Measurements from ENCODE around the gene HBS1L. TPM values are rescaled to one million over a fixed set of nuclear protein-coding genes. Genes with fewer than 3 reads are reported as not detected.

Gene HBS1L
- total RNA-seq, 2 experiments from 2014 or later, result 71.5 to 74.7 TPM

DNA sequence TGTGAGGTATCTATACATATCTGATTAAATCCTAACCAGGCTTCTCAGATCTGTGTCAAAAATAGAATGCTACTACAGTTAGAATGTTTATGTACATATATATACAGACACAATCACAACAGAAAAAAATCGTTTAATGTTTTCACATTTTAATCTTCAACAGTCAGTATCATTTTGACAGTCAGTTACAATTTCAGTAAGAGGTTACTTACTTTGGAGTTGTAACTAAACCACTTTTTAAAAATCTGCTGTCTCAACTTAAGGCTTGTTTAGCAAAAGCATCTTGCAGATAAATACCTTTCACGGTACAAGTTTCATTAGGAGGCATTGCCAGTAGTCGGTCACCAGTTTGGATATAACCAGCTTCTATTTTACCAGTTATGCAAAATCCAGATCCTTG is 72.5 kb downstream of the HBS1L start:
- Mint-ChIP-seq H3K36me3 (ENCODE audit: low read depth) (peaks cover 60% of the 10 kb centered on the region), H3K27me3 (no peaks in the 10 kb centered on the region), H3K27ac (no peak overlapping the region), H3K9me3 (no peaks in the 10 kb centered on the region), H3K4me1 (peaks cover 52% of the 10 kb centered on the region), H3K4me3 (no peak overlapping the region)
- DNase-seq, result no peak
- ChIA-PET CTCF (interaction anchor here (0.7 kb wide), 2 partner anchors 15 to 141 kb away, joined by 3 read pairs; no protein-coding TSS in a partner anchor), POLR2A (no interaction called here)

GRCh38 chr6:134980846-134981245 is 73.8 kb downstream of the HBS1L start:
- peaks cover 5% of the 10 kb centered on the region for H3K9me3 Mint-ChIP-seq
- no peaks in the 10 kb centered on the region for H3K27me3 Mint-ChIP-seq
- ChIA-PET CTCF (interaction anchor here (1.5 kb wide), 1 partner anchor 189 kb away, joined by 3 read pairs; no protein-coding TSS in a partner anchor), POLR2A (no interaction called here)
- H3K4me3 Mint-ChIP-seq, result no peak overlapping the region
- no peak for DNase-seq
- H3K36me3 Mint-ChIP-seq (ENCODE audit: low read depth), result peaks cover 69% of the 10 kb centered on the region
- H3K4me1 Mint-ChIP-seq, result peaks cover 53% of the 10 kb centered on the region
- H3K27ac Mint-ChIP-seq, result peak overlapping the region; percentile 22

GRCh38 chr6:134979142-134979541 is 75.5 kb downstream of the HBS1L start:
- Mint-ChIP-seq H3K27ac (peak overlapping the region; percentile 68), H3K27me3 (no peaks in the 10 kb centered on the region), H3K36me3 (ENCODE audit: low read depth) (peaks cover 75% of the 10 kb centered on the region), H3K4me3 (no peak overlapping the region), H3K4me1 (peaks cover 47% of the 10 kb centered on the region), H3K9me3 (peaks cover 12% of the 10 kb centered on the region)
- POLR2A ChIA-PET, result interaction anchor here (0.6 kb wide), 1 partner anchor 38 kb away, joined by 9 read pairs; no protein-coding TSS in a partner anchor
- CTCF ChIA-PET, result interaction anchor here (0.8 to 1.5 kb wide), 2 partner anchors 68 to 190 kb away, joined by 3 read pairs; no protein-coding TSS in a partner anchor
- DNase-seq, result peak; percentile 36

DNA sequence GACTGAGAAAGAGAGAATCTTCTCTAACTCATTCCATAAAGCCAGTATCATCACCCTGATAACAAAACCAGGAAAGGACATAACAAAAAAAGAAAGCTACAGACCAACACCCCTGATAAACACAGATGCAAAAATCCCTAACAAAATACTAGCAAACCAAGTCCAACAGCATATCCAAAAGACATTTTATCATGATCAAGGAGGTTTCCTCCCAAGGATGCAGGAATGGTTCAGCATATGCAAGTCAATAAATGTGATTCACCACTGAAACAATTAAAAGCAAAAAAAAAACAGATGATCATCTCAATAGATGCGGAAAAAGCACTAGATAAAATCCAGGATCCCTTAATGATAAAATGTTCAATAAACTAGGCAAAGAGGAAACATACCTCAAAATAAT is 80.3 kb downstream of the HBS1L start:
- POLR2A ChIA-PET, result no interaction called here
- Mint-ChIP-seq H3K4me1 (peaks cover 15% of the 10 kb centered on the region), H3K9me3 (peaks cover 12% of the 10 kb centered on the region), H3K27ac (no peak overlapping the region), H3K36me3 (ENCODE audit: low read depth) (peaks cover 64% of the 10 kb centered on the region), H3K4me3 (no peak overlapping the region), H3K27me3 (no peaks in the 10 kb centered on the region)
- no peak for DNase-seq
- CTCF ChIA-PET, result interaction anchor here (1.2 kb wide), 1 partner anchor 274 kb away, joined by 3 read pairs; no protein-coding TSS in a partner anchor

DNA sequence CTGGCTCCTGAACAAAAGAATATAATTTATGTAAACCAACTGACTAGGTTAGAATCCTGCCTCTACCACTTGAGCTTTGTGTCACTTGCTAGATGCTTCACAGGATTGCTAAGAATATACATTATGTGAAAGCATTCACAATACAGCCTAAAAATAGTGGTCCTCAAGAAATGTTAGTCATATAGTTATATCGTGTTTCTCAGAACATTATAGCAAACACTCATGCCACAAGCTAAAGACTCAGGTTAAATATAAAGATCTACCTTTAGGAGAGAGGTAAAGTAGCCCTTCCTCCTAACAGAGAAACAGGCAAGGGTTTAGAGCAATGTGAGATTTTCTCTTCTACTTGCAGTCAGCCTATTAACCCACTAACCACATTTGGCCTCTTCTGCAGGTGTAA is 86.9 kb downstream of the HBS1L start:
- no peak for DNase-seq
- H3K9me3 Mint-ChIP-seq, result no peaks in the 10 kb centered on the region
- H3K4me3 Mint-ChIP-seq, result no peak overlapping the region
- CTCF ChIA-PET, result interaction anchor here (0.6 to 1.6 kb wide), 5 partner anchors 9 to 1830 kb away, joined by 3 to 5 read pairs (median 3); no protein-coding TSS in a partner anchor
- H3K4me1 Mint-ChIP-seq, result no peaks in the 10 kb centered on the region
- no peak overlapping the region for H3K27ac Mint-ChIP-seq
- peaks cover 40% of the 10 kb centered on the region for H3K36me3 Mint-ChIP-seq (ENCODE audit: low read depth)
- POLR2A ChIA-PET, result no interaction called here
- H3K27me3 Mint-ChIP-seq, result no peaks in the 10 kb centered on the region

DNA sequence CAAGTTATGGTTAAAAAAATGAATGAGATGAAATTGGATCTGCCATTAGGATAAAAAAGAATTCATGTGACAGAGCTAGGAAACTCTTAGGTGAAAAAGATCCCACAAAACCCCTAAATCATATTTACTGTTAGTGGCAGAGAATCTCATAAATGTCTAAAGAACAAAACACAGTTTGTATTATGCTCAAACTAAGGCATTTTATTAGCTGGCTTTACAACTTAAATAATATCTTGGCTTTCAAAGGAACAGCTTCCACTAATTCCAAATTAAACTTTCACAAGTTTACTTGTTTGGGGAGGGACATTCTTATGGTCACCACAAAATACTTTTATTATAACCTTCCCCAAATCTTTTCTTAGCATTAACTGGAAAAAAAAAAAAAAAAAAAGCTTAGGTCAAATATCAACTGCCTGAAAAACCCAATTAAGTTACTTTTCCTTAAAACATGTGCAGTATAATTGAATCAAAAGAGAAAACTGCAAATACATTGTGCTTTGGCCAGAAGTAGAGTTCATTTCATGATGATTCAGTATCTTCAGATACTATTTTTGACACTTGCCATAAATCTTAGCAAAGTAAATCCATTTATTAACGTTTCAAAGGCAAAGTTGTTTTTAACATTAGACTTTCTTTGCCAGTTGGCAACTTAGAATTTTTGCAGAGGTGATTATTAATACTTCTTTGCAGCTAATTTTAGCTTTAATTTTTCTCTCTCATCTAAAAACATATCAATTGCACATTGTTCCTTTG is 90.0 kb downstream of the HBS1L start:
- ChIA-PET CTCF (interaction anchor here (0.7 to 1.4 kb wide), 2 partner anchors 11 to 271 kb away, joined by 3 read pairs; no protein-coding TSS in a partner anchor), POLR2A (no interaction called here)
- DNase-seq, result no peak
- H3K4me1 Mint-ChIP-seq, result peaks cover 2% of the 10 kb centered on the region
- H3K27ac Mint-ChIP-seq, result no peak overlapping the region
- H3K36me3 Mint-ChIP-seq (ENCODE audit: low read depth), result peaks cover 53% of the 10 kb centered on the region
- H3K27me3 Mint-ChIP-seq, result no peaks in the 10 kb centered on the region
- no peak overlapping the region for H3K4me3 Mint-ChIP-seq
- peaks cover 7% of the 10 kb centered on the region for H3K9me3 Mint-ChIP-seq

DNA sequence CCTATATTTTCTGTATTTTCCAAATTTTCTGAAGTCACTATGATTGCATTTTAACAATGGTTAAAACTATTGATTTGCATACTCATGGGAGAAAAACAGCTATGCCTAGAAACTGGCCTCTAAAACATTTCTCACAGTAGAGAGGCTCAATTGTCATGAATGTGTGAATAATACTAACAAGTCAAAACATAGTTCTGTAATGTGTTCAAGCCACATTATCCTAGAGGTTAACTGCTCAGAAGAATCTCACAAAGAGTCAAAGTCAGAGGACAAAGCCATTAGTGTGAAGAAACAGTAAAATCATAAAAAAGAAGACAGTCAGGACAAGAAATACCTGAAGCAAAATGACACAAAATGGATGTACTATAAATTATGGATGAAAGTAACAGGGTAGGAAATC is 92.2 kb downstream of the HBS1L start:
- Mint-ChIP-seq H3K9me3 (peaks cover 7% of the 10 kb centered on the region), H3K4me1 (peaks cover 2% of the 10 kb centered on the region), H3K27me3 (no peaks in the 10 kb centered on the region), H3K36me3 (ENCODE audit: low read depth) (peaks cover 61% of the 10 kb centered on the region), H3K27ac (no peak overlapping the region), H3K4me3 (no peak overlapping the region)
- ChIA-PET POLR2A (interaction anchor here (0.7 kb wide), 1 partner anchor 166 kb away, joined by 3 read pairs; no protein-coding TSS in a partner anchor), CTCF (no interaction called here)
- no peak for DNase-seq

DNA sequence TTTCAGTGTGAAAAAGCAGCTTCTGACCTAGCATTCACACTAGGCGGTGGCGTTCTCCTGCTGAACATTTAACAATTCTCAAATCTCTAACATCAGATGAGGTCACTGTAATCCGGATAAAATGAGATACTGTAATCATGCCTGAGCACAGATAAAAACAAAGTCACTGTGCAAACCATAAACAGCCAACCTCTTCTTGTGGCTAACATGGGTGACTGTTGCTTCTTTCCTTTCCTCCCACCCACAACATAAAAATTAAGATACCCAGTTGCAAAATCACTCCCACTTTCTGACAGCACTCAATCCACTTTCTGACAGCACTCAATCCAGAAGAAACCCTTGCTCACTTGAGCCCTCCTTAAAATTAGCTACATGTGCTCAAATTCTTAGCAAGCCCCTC is 93.3 kb downstream of the HBS1L start:
- Mint-ChIP-seq H3K27ac (no peak overlapping the region), H3K36me3 (ENCODE audit: low read depth) (peaks cover 59% of the 10 kb centered on the region)
- CTCF ChIA-PET, result interaction anchor here (1.5 kb wide), 1 partner anchor 9 kb away, joined by 4 read pairs; no protein-coding TSS in a partner anchor

DNA sequence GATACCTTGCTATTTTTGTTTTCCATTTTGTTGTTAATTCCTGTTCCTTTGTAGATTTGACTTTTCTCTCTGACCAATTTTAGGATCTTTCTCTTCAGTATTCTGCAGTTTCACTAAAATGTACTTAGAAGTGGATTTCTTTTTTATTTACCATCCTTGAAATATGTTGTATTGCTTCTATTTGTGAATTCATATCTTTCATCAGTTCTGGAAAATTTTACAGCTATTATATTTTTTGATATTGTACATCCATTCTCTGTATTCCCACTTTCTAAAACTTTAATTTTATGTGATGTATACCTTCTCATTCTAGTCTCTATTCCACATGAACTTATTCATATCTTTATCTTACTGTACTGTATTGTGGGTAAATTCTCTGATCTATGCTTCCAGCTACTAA is 95.0 kb downstream of the HBS1L start:
- ChIA-PET POLR2A (no interaction called here), CTCF (no interaction called here)
- Mint-ChIP-seq H3K36me3 (ENCODE audit: low read depth) (peaks cover 48% of the 10 kb centered on the region), H3K4me3 (no peak overlapping the region), H3K27me3 (no peaks in the 10 kb centered on the region), H3K4me1 (peaks cover 2% of the 10 kb centered on the region), H3K27ac (no peak overlapping the region), H3K9me3 (peaks cover 7% of the 10 kb centered on the region)
- no peak for DNase-seq

More for the DNA sequence above, 93.3 kb downstream of the HBS1L start:
- peaks cover 7% of the 10 kb centered on the region for H3K9me3 Mint-ChIP-seq
- no peak overlapping the region for H3K4me3 Mint-ChIP-seq
- H3K27me3 Mint-ChIP-seq, result no peaks in the 10 kb centered on the region
- no peak for DNase-seq
- POLR2A ChIA-PET, result no interaction called here
- peaks cover 2% of the 10 kb centered on the region for H3K4me1 Mint-ChIP-seq

GRCh38 chr6:134956676-134957075 is 97.9 kb downstream of the HBS1L start:
- Mint-ChIP-seq H3K27ac (no peak overlapping the region), H3K4me3 (no peak overlapping the region), H3K9me3 (peaks cover 7% of the 10 kb centered on the region), H3K4me1 (peaks cover 2% of the 10 kb centered on the region), H3K27me3 (no peaks in the 10 kb centered on the region), H3K36me3 (ENCODE audit: low read depth) (peaks cover 25% of the 10 kb centered on the region)
- POLR2A ChIA-PET, result interaction anchor here (0.6 kb wide), 1 partner anchor 519 kb away, joined by 3 read pairs; no protein-coding TSS in a partner anchor
- CTCF ChIA-PET, result interaction anchor here (0.6 to 1.1 kb wide), 2 partner anchors 14 to 40 kb away, joined by 3 read pairs; no protein-coding TSS in a partner anchor
- DNase-seq, result no peak

- H3K27ac Mint-ChIP-seq, result no peak overlapping the region
- H3K36me3 Mint-ChIP-seq (ENCODE audit: low read depth), result peaks cover 18% of the 10 kb centered on the region
- no peak overlapping the region for H3K4me3 Mint-ChIP-seq
- ChIA-PET CTCF (interaction anchor here (0.6 to 1.1 kb wide), 2 partner anchors 15 to 41 kb away, joined by 3 read pairs; no protein-coding TSS in a partner anchor), POLR2A (no interaction called here)
- peaks cover 1% of the 10 kb centered on the region for H3K9me3 Mint-ChIP-seq
- no peak for DNase-seq
- H3K27me3 Mint-ChIP-seq, result no peaks in the 10 kb centered on the region
- H3K4me1 Mint-ChIP-seq, result no peaks in the 10 kb centered on the region
Measured at GRCh38 chr6:134956032-134956431, 98.6 kb downstream of the HBS1L start.

- Mint-ChIP-seq H3K4me1 (no peaks in the 10 kb centered on the region), H3K9me3 (no peaks in the 10 kb centered on the region), H3K4me3 (no peak overlapping the region), H3K27me3 (no peaks in the 10 kb centered on the region), H3K27ac (no peak overlapping the region), H3K36me3 (ENCODE audit: low read depth) (peaks cover 12% of the 10 kb centered on the region)
- CTCF ChIA-PET, result no interaction called here
- no peak for DNase-seq
- POLR2A ChIA-PET, result no interaction called here
Measured at GRCh38 chr6:134954272-134955000, 100.2 kb downstream of the HBS1L start.
